HFFc6 (cell line): Measurements from ENCODE around the gene FMN1. TPM values are rescaled to one million over a fixed set of nuclear protein-coding genes. Genes with fewer than 3 reads are reported as not detected.

ENCODE experiments used
- DNase-seq: peaks from one replicate; pipeline ENCODE4 v3.0.0-alpha.2; 2018
- H3K27ac Mint-ChIP-seq: 2 replicates; pipeline ENCODE4 v1.8.0; 2020; ENCODE audit warnings: mild to moderate bottlenecking, mixed read lengths
- H3K27me3 Mint-ChIP-seq: 2 replicates; pipeline ENCODE4 v1.8.0; 2021; ENCODE audit warnings: mild to moderate bottlenecking, moderate library complexity, mixed read lengths; ENCODE audit not compliant: insufficient read depth
- H3K36me3 Mint-ChIP-seq: 2 replicates; pipeline ENCODE4 v1.8.0; 2021; ENCODE audit warnings: low read depth, mixed read lengths
- H3K4me1 Mint-ChIP-seq: 2 replicates; pipeline ENCODE4 v1.8.0; 2020; ENCODE audit warnings: low read depth, mixed read lengths
- H3K4me3 Mint-ChIP-seq: 2 replicates; pipeline ENCODE4 v1.8.0; 2020; ENCODE audit warnings: mild to moderate bottlenecking, moderate library complexity, mixed read lengths
- H3K9me3 Mint-ChIP-seq: 2 replicates; pipeline ENCODE4 v1.8.0; 2020; ENCODE audit warnings: mild to moderate bottlenecking, mixed read lengths
- total RNA-seq, 6 experiments: library from RNA; stranded (reverse); fragmentation: NEBNext Ultra II Directional; extraction: Animal tissue kit (Norgen Biotek cat#: 25700); gene quantifications; 2 replicates in 1 of 6; 3 replicates in 5 of 6; pipeline ENCODE4 v1.2.3, GENCODE V29; 2021
- TF ChIP-seq, protein P1 (sequence below): fragments of 200-600 bp; sonication (generic); IDR thresholded peaks from 2 replicates; pipeline ENCODE4 v1.5.0; 2021; ENCODE audit warnings: antibody characterized with exemption, mild to moderate bottlenecking

FMN1 gene
- total RNA-seq, 6 experiments from 2014 or later: 8.3 to 14.0 (median 12.6) TPM

DNA sequence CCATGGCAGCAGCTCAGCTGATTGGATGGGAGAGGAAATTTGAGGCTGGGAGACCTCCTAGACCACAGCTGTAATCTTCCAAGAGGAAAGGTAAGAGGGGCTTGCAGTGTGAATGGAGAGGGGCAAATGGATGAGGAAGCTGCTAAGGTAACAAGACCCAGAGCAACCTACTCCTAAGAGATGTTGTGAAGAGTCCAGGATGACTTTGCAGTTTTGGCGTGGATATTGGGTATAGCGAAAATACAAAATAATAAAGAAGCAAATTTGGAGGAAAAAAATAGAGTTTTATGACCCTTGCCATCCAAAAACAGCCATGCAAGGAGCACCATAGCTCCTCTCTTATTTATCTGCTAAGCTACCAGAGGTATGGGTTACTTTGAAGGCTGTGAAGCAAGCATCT is 290.1 kb downstream of the FMN1 start:
- H3K4me3 Mint-ChIP-seq: no peak overlapping the region
- no peaks in the 10 kb centered on the region for H3K9me3 Mint-ChIP-seq
- peaks cover 26% of the 10 kb centered on the region for H3K36me3 Mint-ChIP-seq
- H3K27me3 Mint-ChIP-seq: no peaks in the 10 kb centered on the region
- DNase-seq: no peak
- TF ChIP-seq, protein P1, sequence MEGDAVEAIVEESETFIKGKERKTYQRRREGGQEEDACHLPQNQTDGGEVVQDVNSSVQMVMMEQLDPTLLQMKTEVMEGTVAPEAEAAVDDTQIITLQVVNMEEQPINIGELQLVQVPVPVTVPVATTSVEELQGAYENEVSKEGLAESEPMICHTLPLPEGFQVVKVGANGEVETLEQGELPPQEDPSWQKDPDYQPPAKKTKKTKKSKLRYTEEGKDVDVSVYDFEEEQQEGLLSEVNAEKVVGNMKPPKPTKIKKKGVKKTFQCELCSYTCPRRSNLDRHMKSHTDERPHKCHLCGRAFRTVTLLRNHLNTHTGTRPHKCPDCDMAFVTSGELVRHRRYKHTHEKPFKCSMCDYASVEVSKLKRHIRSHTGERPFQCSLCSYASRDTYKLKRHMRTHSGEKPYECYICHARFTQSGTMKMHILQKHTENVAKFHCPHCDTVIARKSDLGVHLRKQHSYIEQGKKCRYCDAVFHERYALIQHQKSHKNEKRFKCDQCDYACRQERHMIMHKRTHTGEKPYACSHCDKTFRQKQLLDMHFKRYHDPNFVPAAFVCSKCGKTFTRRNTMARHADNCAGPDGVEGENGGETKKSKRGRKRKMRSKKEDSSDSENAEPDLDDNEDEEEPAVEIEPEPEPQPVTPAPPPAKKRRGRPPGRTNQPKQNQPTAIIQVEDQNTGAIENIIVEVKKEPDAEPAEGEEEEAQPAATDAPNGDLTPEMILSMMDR: no peak
- H3K4me1 Mint-ChIP-seq: peaks cover 60% of the 10 kb centered on the region
- no peak overlapping the region for H3K27ac Mint-ChIP-seq

- Mint-ChIP-seq H3K36me3 (peaks cover 31% of the 10 kb centered on the region), H3K9me3 (no peaks in the 10 kb centered on the region), H3K27me3 (no peaks in the 10 kb centered on the region), H3K4me1 (peaks cover 53% of the 10 kb centered on the region), H3K4me3 (no peak overlapping the region), H3K27ac (peak overlapping the region; percentile 17; the same call in 1 of the 2 replicates)
- DNase-seq: no peak
- TF ChIP-seq, protein P1: no peak
Observed at GRCh38 chr15:32903591-32904290, 290.8 kb downstream of the FMN1 start.

GRCh38 chr15:32901995-32902394 is 292.5 kb downstream of the FMN1 start:
- no peak overlapping the region for H3K4me3 Mint-ChIP-seq
- TF ChIP-seq, protein P1: no peak
- peaks cover 40% of the 10 kb centered on the region for H3K4me1 Mint-ChIP-seq
- H3K36me3 Mint-ChIP-seq: peaks cover 46% of the 10 kb centered on the region
- H3K27ac Mint-ChIP-seq: no peak overlapping the region
- DNase-seq: no peak
- H3K27me3 Mint-ChIP-seq: no peaks in the 10 kb centered on the region
- no peaks in the 10 kb centered on the region for H3K9me3 Mint-ChIP-seq

GRCh38 chr15:32901192-32901591 is 293.3 kb downstream of the FMN1 start:
- no peak for DNase-seq
- TF ChIP-seq, protein P1: no peak
- Mint-ChIP-seq H3K4me3 (no peak overlapping the region), H3K27ac (no peak overlapping the region), H3K36me3 (peaks cover 52% of the 10 kb centered on the region), H3K27me3 (no peaks in the 10 kb centered on the region), H3K4me1 (peaks cover 39% of the 10 kb centered on the region), H3K9me3 (no peaks in the 10 kb centered on the region)

DNA sequence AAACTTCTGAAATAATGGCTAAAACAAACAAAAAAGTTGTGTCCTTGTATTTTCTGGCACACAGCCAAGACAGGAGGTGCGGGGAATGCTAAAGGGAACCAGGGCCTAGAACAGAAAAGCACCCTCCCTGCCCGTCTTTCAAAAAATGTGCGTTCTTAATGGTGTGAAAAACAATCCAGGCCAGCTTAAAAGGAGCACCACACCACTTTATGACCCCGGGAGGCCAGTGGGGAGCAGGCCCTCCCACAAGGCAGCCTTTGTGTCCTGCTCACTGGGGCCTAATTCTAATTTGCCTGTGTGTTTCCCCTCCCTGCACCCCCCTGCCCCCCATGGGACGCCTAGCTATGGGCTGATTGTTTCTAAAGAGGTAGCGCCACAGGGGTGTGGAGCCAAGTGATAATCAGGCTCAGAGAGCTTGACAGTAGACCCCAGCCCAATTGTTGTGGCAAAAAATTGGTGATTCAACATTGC is 295.4 kb downstream of the FMN1 start:
- H3K27me3 Mint-ChIP-seq: no peaks in the 10 kb centered on the region
- DNase-seq: no peak
- H3K4me3 Mint-ChIP-seq: no peak overlapping the region
- TF ChIP-seq, protein P1: no peak
- H3K4me1 Mint-ChIP-seq: peaks cover 25% of the 10 kb centered on the region
- H3K27ac Mint-ChIP-seq: no peak overlapping the region
- H3K9me3 Mint-ChIP-seq: no peaks in the 10 kb centered on the region
- peaks cover 44% of the 10 kb centered on the region for H3K36me3 Mint-ChIP-seq
